ENCODE data around the gene ITPRID1.

Gene ITPRID1

GRCh38 chr7:31603046-31603445, 89.2 kb downstream of the ITPRID1 start:
- peak in 4 of 10 donors; percentile 7 to 78 (median 34) for DNase-seq
- intact Hi-C loops (cut with DNase I), result no loop called here

GRCh38 chr7:31613604-31614003, 99.7 kb downstream of the ITPRID1 start:
- intact Hi-C loops (cut with DNase I), result no loop called here
- no peak for DNase-seq

- DNase-seq, result no peak
- intact Hi-C loops (cut with DNase I), result loop anchor here (5.0 kb wide), 1 partner anchor 261 kb away; no protein-coding TSS in a partner anchor
Observed at GRCh38 chr7:31633467-31633866, 119.6 kb downstream of the ITPRID1 start.

- intact Hi-C loops (cut with DNase I), result loop anchor here (1.0 to 5.0 kb wide), 4 partner anchors 191 to 499 kb away; no protein-coding TSS in a partner anchor
- DNase-seq, result peak in 6 of 10 donors; percentile 40 to 92 (median 65)
Observed at GRCh38 chr7:31633894-31634494, 120.1 kb downstream of the ITPRID1 start.

GRCh38 chr7:31640381-31640780, 126.5 kb downstream of the ITPRID1 start:
- DNase-seq, result no peak
- intact Hi-C loops (cut with DNase I), result loop anchor here (10.0 kb wide), 1 partner anchor 564 kb away; no protein-coding TSS in a partner anchor

- DNase-seq, result peak in 1 of 10 donors; percentile 74
- intact Hi-C loops (cut with DNase I), result loop anchor here (10.0 kb wide), 1 partner anchor 562 kb away; no protein-coding TSS in a partner anchor
Observed at GRCh38 chr7:31642681-31643115, 128.8 kb downstream of the ITPRID1 start.

- DNase-seq, result no peak
- intact Hi-C loops (cut with DNase I), result loop anchor here (10.0 kb wide), 1 partner anchor 558 kb away; no protein-coding TSS in a partner anchor
Observed at GRCh38 chr7:31646942-31647341, 133.1 kb downstream of the ITPRID1 start.

GRCh38 chr7:31647511-31647910, 133.6 kb downstream of the ITPRID1 start:
- no peak for DNase-seq
- intact Hi-C loops (cut with DNase I), result loop anchor here (10.0 kb wide), 1 partner anchor 557 kb away; no protein-coding TSS in a partner anchor

GRCh38 chr7:31648288-31648687, 134.4 kb downstream of the ITPRID1 start:
- no peak for DNase-seq
- intact Hi-C loops (cut with DNase I), result loop anchor here (1.0 to 10.0 kb wide), 2 partner anchors 88 to 557 kb away; no protein-coding TSS in a partner anchor

GRCh38 chr7:31648880-31649279, 135.0 kb downstream of the ITPRID1 start:
- DNase-seq, result no peak
- intact Hi-C loops (cut with DNase I), result loop anchor here (1.0 to 10.0 kb wide), 2 partner anchors 87 to 556 kb away; no protein-coding TSS in a partner anchor

- DNase-seq, result no peak
- intact Hi-C loops (cut with DNase I), result no loop called here
Observed at GRCh38 chr7:31651234-31652062, 137.6 kb downstream of the ITPRID1 start.

- DNase-seq, result no peak
- intact Hi-C loops (cut with DNase I), result no loop called here
Observed at GRCh38 chr7:31652063-31652326, 138.1 kb downstream of the ITPRID1 start.

GRCh38 chr7:31663072-31663471, 149.2 kb downstream of the ITPRID1 start:
- no peak for DNase-seq
- intact Hi-C loops (cut with DNase I), result no loop called here

GRCh38 chr7:31664890-31665289, 151.0 kb downstream of the ITPRID1 start:
- intact Hi-C loops (cut with DNase I), result no loop called here
- no peak for DNase-seq

GRCh38 chr7:31665546-31665945, 151.7 kb downstream of the ITPRID1 start:
- intact Hi-C loops (cut with DNase I), result no loop called here
- DNase-seq, result no peak

GRCh38 chr7:31669461-31669860, 155.6 kb downstream of the ITPRID1 start:
- DNase-seq, result no peak
- intact Hi-C loops (cut with DNase I), result no loop called here

- intact Hi-C loops (cut with DNase I), result no loop called here
- DNase-seq, result no peak
Observed at GRCh38 chr7:31679574-31680305, 165.8 kb downstream of the ITPRID1 start.

- no peak for DNase-seq
- intact Hi-C loops (cut with DNase I), result no loop called here
Observed at GRCh38 chr7:31683445-31684225, 169.7 kb downstream of the ITPRID1 start.

- intact Hi-C loops (cut with DNase I), result no loop called here
- peak in 8 of 10 donors; percentile 13 to 87 (median 43) for DNase-seq
Observed at GRCh38 chr7:31687024-31687748, 173.3 kb downstream of the ITPRID1 start, which contains the start of gene PPP1R17. PPP1R17 (plus strand) TSS chr7:31687215; CDS start chr7:31692442, 5,227 bp downstream.

Measured in posterior cingulate gyrus (tissue), 11 donors.